ENCODE data around the gene FXR1.

Gene FXR1

DNA sequence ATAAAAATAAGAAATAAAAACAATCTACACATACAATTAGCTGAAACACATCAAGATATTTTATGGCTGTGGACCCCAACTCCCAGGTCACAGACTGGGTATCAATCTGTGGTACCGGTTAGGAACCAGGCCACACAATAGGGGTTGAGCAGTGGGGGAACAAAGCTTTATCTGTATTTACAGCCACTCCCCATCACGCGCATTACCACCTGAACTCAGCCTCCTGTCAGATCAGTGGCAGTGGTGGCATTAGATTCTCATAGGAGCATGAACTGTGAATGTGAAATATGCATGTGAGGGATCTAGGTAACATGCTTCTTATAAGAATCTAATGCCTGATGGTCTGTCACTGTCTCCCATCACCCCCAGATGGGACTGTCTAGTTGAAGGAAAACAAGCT, 94.8 kb downstream of the FXR1 start:
- no peak overlapping the region for H3K4me3 ChIP-seq (ENCODE audit: low read depth, low read length)
- TF ChIP-seq, protein P1, sequence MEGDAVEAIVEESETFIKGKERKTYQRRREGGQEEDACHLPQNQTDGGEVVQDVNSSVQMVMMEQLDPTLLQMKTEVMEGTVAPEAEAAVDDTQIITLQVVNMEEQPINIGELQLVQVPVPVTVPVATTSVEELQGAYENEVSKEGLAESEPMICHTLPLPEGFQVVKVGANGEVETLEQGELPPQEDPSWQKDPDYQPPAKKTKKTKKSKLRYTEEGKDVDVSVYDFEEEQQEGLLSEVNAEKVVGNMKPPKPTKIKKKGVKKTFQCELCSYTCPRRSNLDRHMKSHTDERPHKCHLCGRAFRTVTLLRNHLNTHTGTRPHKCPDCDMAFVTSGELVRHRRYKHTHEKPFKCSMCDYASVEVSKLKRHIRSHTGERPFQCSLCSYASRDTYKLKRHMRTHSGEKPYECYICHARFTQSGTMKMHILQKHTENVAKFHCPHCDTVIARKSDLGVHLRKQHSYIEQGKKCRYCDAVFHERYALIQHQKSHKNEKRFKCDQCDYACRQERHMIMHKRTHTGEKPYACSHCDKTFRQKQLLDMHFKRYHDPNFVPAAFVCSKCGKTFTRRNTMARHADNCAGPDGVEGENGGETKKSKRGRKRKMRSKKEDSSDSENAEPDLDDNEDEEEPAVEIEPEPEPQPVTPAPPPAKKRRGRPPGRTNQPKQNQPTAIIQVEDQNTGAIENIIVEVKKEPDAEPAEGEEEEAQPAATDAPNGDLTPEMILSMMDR (IDR thresholded peaks at IDR 0.05; ENCODE audit: low read depth, low read length) = no peak

DNA sequence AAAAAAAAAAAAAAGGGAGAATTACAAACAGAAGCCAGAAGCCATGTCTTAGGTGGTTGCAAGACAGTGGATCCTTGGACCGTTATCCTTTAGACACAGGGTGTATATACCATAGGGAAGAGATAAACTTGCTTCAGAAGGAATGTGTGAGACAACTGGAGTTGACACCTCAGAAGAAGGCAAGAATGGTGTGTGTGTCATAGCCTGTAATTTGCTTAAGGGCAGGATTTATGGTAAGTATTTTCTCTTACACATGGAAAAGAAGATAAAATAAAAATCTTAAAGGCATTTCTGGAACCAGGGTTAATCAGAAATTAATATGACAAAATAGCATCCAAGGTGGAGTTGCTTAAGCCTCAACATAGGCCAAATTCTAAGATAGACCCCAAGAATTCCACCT, 96.3 kb downstream of the FXR1 start:
- no peak overlapping the region for H3K4me3 ChIP-seq (ENCODE audit: low read depth, low read length)
- TF ChIP-seq, protein P1 (IDR thresholded peaks at IDR 0.05; ENCODE audit: low read depth, low read length) = no peak

GRCh38 chr3:181009225-181009624, 96.8 kb downstream of the FXR1 start:
- TF ChIP-seq, protein P1 (IDR thresholded peaks at IDR 0.05; ENCODE audit: low read depth, low read length) = no peak

GRCh38 chr3:181017690-181018089, 105.2 kb downstream of the FXR1 start:
- TF ChIP-seq, protein P1 (IDR thresholded peaks at IDR 0.05; ENCODE audit: low read depth, low read length) = no peak
- H3K4me3 ChIP-seq (ENCODE audit: low read depth, low read length) = no peak overlapping the region

More at GRCh38 chr3:181009225-181009624, 96.8 kb downstream of the FXR1 start:
- no peak overlapping the region for H3K4me3 ChIP-seq (ENCODE audit: low read depth, low read length)

DNA sequence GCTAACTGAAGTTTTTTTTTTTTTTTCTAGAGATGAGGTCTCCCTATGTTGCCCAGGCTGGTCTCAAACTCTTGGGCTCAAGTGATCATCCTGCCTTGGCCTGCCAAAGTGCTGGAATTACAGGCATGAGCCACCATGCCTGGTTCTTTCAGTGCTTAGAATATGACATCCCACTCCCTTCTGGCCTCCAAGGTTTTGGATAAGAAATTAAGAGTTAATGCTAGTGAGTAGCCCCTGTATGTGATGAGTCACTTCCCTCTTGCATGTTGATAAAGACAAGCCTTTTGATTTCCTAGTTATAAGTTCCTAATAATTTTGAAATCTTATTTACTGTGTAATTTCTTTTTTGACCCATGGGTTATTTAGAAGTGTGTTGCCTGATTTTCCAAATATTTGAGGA, 112.7 kb downstream of the FXR1 start:
- H3K4me3 ChIP-seq (ENCODE audit: low read depth, low read length) = no peak overlapping the region

GRCh38 chr3:181030948-181031347, 118.5 kb downstream of the FXR1 start:
- no peak overlapping the region for H3K4me3 ChIP-seq (ENCODE audit: low read depth, low read length)
- TF ChIP-seq, protein P1 (IDR thresholded peaks at IDR 0.05; ENCODE audit: low read depth, low read length) = no peak

More for the DNA sequence above, 112.7 kb downstream of the FXR1 start:
- TF ChIP-seq, protein P1 (IDR thresholded peaks at IDR 0.05; ENCODE audit: low read depth, low read length) = no peak
